Epidermal melanocyte (primary cell): ENCODE measurements around the gene PTPRG.

Source experiments
- DNase-seq: peaks from one replicate; pipeline ENCODE4 v3.0.0; 2011; ENCODE audit warnings: low spot score; ENCODE audit not compliant: insufficient read length

Gene PTPRG

DNA sequence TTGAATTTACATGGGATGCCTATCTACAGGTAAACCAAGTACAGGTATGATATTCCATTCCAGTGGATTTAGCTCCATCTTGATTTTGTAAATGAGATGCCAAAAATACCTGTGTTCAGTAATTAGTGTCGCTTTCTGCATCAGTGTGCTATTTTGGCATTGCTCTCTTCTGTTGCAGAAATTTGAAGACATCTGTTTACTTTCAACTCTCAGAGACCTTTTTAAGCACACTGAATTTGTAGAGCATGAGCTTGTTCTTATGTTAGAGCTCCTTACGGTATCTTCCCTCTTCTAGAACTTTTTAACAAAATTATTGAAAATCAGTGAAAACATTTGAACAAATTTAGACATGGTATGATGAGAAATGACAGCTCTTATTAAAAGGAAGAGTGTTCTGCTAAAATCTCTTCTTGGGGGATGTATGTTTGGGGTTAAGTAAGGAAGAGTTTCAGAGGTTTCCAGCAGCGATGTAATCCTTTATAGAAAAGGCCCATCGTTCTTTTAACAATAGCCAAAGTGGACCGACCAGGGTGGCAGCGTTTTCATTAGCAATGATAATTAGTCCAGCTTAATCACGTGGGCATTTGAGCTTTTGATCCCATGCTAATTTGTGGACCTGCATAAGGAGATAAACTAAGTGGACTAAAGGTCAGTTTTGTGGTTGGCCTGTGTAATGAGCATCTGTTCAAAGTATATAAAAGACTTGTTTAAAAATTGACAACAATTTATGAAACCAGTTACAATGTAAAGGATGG lies 385.4 kb downstream of the PTPRG start:
- DNase-seq: no peak

DNA sequence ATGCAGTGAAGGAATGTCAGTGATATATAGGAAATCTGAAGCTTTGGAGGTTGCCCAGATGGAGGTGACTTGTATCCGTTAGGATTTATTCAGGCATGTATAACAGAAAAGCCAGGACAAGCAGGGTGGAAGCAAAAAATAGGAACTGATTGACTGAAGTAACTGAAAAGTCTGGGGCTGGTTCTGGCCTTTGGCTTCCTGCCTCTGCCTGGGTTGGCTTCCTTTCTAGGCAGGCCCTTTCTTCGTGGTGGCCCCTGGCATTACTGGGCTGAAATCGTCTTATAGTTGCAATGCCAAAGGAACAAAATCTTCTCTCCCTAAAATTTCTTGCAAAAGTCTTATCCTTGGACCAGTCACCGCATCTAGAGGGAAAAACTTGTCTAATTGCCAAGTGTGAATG lies 386.1 kb downstream of the PTPRG start:
- DNase-seq: no peak

DNA sequence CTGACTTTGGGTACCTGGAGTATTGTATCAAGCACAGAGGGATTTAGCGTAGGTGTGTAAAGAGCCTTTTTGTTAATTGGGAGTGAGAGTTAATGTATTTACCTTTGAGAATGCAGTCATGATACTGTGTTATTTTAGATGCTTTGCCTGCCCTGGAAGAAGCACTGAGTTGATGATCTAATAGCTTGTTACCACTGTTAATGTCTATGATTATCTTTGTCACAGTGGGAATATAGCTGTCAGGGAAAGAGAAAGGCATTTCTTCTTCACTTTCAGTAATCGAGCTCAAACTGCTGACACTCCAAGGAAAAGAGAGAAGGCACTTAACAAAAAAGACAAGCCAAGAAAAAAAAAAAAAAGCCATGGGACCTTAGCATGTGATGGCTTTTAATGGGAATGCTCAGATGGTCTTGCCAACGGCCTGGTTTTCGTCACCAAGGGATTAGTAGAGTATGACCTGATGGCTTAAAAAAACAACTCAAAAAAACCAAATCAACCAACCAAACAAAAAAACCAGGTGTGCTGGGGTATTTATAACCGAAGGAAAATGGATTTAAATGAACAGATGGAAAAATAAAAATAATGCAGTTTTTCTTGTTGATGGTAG lies 387.4 kb downstream of the PTPRG start:
- no peak for DNase-seq

DNA sequence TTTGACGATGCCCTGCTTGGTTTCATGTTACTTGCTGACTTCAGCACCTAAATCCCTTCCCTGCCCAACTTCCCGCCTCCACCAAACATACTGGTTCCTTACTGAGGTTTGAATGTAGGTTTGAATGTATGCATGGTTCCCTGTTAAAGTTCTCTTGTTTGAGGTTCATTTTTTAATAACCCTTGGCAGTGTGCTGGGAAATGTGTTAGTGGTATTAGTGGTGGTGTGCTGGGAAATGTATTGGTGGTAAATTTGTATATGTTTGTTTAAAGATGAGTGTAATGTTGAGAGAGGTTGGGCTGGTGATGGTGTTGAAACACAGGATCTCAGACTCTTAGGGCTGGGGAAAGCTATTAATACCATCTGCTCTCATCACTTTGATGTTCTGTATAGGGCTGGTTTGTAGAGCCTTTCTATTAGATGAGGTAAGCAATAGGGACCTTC lies 392.7 kb downstream of the PTPRG start:
- DNase-seq: no peak

DNA sequence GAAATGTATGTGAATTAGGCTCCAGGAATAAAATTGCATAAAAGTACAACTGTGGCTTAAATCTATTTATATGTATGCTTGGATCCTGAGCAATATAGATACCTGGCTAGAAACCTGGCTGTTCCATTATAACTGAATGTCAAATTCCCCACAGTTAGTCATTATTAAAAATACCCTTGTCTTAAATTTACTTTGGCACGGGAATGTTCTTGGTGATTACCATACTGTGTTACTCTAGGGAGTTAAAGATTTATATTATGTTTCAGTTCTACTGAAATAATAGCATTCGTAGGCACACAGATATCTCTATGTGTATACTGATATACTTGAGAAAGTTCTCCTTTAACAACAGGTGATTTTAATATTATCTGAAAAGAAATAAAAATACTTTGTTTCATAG lies 394.1 kb downstream of the PTPRG start:
- no peak for DNase-seq

DNA sequence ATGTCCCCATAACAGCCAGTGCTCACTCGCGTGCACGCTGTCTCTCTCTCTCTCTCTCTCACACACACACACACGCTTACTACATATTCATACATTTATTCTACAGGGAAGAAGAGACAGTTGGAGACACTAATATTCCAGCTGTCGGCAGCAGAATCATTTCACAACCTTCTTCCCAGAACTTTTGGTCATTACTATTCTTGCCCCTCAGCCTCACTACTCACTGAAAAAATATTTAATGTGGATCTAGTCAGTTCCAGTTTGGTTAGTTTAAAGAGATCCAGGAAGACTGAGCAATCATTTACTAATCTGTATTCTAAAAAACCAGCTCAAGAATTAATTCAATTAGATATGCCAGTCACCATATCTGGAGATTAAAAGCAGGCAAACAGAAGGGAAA lies 394.9 kb downstream of the PTPRG start:
- DNase-seq: no peak

DNA sequence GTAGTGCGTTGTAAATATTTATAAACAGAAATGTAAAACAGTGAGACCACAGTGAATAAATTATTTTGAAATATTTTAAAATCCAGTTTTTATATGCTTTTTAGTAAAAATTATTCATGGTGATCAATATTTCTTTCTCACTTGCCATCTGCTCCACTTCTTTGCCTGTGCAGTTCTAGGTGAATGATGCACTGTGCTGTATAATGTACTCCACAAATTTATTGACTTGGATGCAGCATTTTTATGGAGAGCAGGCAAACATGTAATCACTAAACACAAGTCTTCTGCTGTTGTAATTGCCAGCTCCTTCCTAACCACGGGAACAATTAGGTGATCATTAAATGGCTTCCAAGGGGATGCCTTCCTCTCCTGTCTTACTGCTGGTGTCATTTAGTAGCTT lies 395.9 kb downstream of the PTPRG start:
- DNase-seq: no peak

DNA sequence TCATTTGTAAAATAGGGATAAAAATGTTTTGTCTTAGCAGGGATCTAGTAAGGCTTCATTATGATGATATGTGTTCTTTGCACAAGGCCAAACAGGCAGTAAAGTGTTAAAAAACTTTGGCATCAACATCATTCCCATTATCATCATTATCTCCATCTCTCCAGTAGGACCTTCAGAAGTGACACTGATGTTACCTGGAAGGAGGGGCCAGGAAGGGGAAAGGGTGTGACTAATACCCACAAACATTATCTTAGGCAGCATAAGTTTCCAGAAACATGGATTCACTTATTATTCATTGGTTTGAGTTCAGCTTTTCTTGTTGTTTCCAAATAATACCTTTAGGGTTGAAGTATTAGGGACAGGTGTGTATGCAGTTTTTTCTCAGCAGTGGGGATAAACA lies 399.6 kb downstream of the PTPRG start:
- DNase-seq: no peak

DNA sequence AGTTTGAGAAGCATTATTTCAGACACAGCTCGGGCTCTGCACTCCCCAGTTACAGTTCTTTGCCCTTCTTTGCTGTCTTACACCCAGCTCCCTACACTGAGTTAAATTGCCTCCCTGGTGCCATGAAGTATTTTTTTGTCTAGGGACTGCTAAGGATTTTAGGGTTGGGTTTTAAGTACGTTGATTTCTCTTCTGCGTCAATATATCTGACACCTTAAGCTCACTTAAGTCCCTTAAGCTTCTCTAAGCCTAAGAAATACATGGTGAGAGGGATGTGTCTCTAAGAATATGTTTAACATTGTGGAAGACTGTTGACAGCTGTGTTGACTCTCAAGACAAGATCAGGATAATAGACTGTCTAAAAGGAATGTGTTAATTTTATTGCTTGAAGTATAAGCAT lies 400.5 kb downstream of the PTPRG start:
- DNase-seq: no peak

DNA sequence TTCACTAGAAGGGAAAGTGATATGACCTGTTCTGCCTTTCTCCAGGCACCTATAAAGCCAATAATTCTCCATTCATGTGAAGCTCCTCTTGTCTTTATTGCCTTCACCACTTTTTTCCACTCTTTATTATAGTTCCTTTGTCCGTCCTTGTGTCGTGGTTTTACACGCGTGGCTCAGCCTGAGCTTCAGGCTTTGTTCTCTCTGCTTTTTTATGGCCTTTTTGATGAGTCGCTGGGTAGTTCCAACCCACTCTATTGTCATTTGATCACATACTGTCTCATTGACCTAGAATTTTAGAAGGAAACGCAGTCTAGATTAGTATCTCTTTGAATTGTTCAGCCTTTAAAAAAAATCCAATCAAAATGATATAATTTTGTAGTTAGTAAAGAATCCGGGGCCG lies 403.2 kb downstream of the PTPRG start:
- DNase-seq: no peak

DNA sequence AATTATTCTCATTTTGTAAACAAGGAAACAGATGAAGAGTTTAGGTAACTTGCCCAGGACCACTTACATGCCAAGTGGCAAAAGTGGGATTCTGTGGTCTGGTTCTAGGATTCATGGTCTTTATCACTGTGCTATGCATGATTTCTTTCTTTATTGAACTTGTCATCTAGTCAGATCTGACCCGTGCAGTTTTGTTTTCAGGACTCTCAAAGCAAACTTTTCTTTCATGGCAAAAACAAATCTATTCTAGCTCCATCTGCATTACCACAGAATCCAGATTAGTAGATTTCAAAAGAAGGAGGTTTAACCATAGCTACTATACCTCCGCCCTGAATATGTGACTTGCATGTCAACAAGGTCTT lies 404.4 kb downstream of the PTPRG start:
- DNase-seq: no peak

DNA sequence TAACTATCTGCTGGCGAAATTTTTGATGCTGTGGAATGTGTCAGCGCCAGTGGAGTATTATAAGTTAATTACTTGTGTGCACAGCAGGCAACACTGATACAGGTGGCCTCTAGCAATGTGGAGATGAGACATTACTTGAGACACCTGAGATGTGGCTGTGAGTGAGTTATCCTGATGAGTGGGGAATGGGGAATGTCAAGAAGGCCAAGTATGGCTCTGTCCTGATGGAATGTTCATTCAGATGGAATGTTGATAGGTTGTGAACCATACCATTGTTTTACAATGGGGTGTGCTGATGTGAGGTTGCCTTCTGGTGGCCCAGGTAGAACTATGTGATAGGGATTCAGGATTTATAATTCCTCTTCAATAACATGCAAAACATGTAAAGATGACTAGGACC lies 404.8 kb downstream of the PTPRG start:
- DNase-seq: no peak

DNA sequence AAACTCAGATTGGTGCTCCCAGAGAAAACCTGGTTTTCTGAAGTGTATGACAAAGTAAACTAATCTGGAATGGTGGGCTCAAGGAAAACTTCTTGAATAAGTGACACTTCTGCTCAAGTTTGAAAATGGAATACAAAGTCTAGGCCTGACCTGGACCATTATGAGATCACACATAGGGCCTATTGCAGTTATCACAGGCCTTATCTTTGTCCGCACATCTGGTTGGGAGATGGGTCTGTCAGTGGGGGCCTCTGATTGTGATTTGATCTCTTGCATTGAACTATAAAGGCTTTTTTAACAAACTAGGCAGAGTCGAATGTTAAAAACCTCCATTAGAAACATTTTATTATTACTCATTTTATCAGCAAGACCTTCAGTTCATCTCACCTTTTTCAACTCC lies 405.6 kb downstream of the PTPRG start:
- DNase-seq: no peak

DNA sequence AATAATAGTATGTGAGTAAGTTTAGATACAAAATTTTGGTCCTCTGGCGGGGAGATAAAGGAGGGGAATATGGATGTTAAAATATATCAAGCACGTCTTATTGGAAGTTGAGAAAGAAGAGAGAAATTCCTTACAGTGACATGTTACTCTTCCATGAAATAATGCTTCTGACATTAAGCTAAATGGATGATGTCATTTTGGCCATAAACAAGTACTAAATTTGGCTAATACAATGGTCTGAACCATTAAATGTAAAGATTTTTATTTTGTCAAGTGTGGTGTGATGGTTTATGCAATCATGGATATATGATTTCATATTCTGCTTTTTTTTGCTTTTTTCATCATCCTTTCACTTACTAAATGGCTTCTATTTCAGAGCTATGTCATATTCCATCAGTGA lies 406.6 kb downstream of the PTPRG start:
- DNase-seq: no peak

DNA sequence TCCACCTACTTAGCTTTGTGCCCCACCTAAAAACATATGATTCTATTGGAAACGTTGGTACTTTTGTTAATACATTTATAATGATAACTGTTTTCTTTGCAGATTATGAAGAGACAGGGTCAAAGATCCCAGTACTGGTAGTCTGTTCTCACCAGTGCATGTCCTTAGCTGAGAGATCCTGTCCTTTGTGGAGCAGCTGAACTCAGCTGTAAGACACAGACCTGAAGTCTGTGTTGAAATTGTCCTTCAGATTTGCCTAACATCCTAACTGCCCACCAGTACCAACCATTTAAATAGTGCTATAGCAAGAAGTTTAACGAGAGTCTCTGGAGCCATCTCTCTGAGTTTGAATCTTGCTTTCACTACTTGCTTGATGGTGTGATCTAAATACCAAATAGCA lies 413.3 kb downstream of the PTPRG start:
- no peak for DNase-seq

DNA sequence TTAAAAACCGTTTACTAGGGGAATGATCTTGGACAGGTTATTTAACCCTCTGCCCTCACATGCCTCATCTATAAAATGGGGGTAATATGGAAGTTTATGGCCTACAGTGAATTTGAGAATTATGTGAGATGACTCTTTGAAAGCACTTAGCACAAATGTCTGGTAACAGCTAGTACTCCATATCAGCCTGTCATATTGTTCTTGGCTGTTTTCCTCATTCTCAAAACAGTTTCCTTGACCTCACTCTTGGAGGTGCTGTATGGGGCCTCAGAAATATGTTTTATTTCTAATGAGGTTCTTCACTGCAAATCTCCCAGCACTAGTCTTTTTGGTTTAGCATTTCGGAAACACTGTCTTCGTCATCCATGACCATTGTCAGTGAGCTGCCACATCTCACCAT lies 413.8 kb downstream of the PTPRG start:
- no peak for DNase-seq

DNA sequence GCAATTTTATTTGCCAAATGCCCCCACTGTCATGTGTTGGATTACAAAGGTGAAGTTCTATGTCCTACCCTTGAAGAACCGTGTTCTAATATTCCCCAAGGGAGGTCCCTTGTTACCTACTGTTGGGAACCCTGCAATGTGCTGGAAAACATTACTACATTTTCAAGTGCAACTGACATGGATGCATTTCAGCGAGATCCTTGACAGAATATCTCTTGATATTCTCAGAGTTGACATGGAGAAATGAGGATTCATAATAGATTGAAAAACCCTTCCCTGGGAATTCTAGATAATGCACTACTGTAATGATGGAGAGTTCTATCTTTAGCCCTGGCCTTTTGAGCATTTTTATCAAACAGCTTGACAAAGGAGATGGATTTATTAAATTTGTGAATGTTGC lies 414.6 kb downstream of the PTPRG start:
- no peak for DNase-seq

DNA sequence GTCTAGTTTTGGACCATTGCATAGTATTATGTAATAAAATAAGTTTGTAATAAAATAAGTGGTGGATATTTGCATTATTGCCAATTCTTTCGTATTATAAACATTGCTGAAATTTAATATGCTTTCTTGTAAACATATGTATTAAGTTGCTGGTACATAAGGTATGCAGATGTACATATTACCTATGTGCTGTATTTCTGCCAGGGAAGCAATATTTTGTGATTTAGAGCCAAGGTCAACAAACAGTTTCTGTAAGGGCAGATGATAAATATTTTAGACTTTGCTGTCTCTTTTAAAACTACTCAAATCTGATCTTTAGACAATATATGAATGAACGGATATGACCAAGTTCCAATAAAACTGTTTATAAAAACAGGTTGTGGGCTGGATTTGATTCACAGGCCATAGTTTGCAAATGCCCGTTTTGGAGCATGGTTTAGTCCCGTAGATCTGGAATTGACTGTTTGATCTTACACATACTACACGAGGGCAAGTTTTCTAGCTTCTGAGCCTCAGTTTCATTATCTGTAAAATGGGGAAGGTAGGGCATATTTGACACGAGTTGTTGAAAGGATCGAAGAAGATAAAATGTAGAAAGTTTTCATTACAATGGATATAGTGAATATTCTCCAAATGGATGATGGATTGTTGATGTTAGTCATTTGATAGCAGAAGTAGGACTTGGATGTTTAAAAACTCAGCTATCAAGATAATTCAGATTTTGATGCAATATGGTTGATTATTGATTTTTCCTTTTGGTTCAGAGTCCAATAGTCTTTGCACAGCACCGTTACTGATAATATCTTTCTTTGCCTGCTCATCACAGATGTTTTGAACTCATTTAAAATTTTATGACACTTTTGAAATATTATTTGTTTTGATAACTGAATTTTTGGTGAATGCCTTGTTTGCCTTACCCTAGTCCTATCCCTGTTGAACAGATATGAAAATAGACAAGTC lies 417.4 kb downstream of the PTPRG start:
- no peak for DNase-seq

DNA sequence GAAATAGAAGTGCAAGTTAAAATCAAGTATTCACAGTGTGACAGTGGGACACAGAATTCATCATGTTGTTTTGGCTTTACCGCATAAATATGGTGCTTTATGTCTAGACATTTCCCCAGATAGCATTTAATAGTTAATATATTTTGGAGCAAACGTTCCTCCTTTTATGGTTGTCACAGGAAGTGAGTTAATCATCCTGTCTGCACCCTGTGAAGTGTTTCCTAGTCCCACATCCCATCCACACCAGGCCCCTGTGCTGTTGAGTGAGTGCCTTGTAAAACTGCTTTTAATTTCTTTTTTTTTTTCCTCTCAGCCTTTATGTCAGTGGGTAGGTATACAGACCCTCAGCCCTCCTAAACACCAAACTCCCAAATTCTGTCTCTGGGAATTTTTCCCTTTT lies 418.3 kb downstream of the PTPRG start:
- DNase-seq: no peak

DNA sequence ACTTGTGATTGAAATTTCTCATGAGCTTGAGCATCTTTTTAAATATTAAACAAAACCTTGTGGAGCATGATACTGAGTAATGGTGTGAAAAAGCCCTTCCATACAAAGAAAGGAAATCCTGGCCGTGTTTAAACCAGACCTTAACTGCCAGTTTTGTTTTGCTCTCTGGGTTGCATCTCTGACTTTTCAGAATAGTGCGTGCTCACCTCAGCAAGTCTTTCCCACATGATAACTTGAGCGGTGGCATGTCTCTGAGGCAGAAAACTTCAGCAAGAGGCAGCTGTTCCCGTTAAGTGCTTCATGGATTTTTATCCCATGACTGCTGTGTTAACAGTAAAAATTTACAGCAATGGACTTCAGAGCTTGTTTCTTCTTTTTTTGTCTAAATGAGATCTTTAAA lies 418.7 kb downstream of the PTPRG start:
- no peak for DNase-seq

DNA sequence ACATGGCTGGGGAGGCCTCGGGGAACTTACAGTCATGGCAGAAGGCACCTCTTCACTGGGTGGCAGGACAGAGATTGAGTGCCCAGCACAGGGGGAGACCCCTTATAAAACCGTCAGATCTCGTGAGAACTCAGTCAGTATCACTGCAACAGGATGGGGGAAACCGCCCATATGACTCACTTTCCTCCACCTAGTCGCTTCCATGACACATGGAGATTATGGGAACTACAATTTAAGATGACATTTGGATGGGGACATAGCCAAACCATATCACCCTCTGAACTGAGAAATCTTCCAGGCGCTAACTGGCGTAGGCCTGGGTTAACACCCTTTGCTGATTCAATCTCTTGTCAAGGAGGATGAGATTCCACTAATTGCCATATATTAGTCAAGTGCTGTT lies 419.7 kb downstream of the PTPRG start:
- DNase-seq: no peak

DNA sequence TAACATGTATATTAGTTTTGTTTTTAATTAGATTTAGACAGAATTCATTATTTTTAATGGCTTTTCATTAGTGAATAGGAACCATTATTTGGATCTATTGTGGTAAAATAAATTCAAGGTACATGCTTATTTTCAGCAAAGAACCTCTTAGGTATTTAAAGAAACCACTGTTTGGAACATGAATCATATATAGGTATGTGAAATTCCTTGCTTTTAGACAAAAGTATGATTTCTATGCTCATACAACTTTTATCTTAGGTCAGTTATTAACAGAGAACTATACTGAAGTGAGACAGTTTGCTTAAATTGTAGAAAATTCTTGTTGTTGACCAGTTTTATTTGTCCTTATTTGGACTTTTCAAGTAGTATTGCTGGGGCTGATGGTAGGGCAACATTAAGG lies 422.1 kb downstream of the PTPRG start:
- no peak for DNase-seq
